Stimulated activated CD4-positive, alpha-beta T cell treated with anti-CD3 and anti-CD28 coated beads, Interleukin-4, amount 100 ng/mL, for 1 hour (primary cell): ENCODE measurements around the gene PHF10.
"Not testable (repeated sequence)": the region's sequence is repeated elsewhere in the genome, so short reads cannot be mapped to it uniquely, and the experiment has no call there.

Source experiments
- DNase-seq: peaks from one replicate; pipeline ENCODE4 v3.0.0-alpha.2; 2020

The PHF10 gene

GRCh38 chr6:169724494-169725124 lies at the start of gene PHF10:
Gene PHF10, minus strand, starts transcription at chr6:169724500. Its CDS starts 569 bp downstream, at chr6:169723931.
- peak; percentile 80 for DNase-seq

- DNase-seq: no peak
Observed at GRCh38 chr6:169766921-169767736, 42.8 kb upstream of the PHF10 start.

GRCh38 chr6:169766232-169766631 lies 41.9 kb upstream of the PHF10 start:
- DNase-seq: no peak

GRCh38 chr6:169765789-169766188 lies 41.5 kb upstream of the PHF10 start:
- not testable (repeated sequence) for DNase-seq

- DNase-seq: no peak
Observed at GRCh38 chr6:169763881-169764280, 39.6 kb upstream of the PHF10 start.

- DNase-seq: no peak
Observed at GRCh38 chr6:169763308-169763707, 39.0 kb upstream of the PHF10 start.

GRCh38 chr6:169755162-169755561 lies 30.9 kb upstream of the PHF10 start:
- no peak for DNase-seq

- no peak for DNase-seq
Observed at GRCh38 chr6:169752074-169752623, 27.8 kb upstream of the PHF10 start.

- peak; percentile 93 for DNase-seq
Observed at GRCh38 chr6:169751242-169752073, 27.2 kb upstream of the PHF10 start, which contains the start of the genes DYNLT2 and ERMARD. Gene DYNLT2, minus strand, starts transcription at chr6:169751572. Its CDS starts 114 bp downstream, at chr6:169751458. Gene ERMARD, plus strand, starts transcription at chr6:169751622. Its CDS starts 36 bp downstream, at chr6:169751658.

- no peak for DNase-seq
Observed at GRCh38 chr6:169746556-169746955, 22.3 kb upstream of the PHF10 start.

- DNase-seq: no peak
Observed at GRCh38 chr6:169745405-169745804, 21.1 kb upstream of the PHF10 start.

- DNase-seq: no peak
Observed at GRCh38 chr6:169741344-169741743, 17.0 kb upstream of the PHF10 start.

GRCh38 chr6:169738976-169739529 lies 14.8 kb upstream of the PHF10 start:
- DNase-seq: no peak

GRCh38 chr6:169738204-169738975 lies 14.1 kb upstream of the PHF10 start:
- no peak for DNase-seq

- no peak for DNase-seq
Observed at GRCh38 chr6:169729961-169730360, 5.7 kb upstream of the PHF10 start.

- DNase-seq: no peak
Observed at GRCh38 chr6:169726963-169727362, 2.7 kb upstream of the PHF10 start.

GRCh38 chr6:169726049-169726400 lies 1.7 kb upstream of the PHF10 start:
- DNase-seq: no peak

GRCh38 chr6:169725125-169726048 lies 1.1 kb upstream of the PHF10 start:
- DNase-seq: peak; percentile 17

GRCh38 chr6:169723991-169724493 lies 258 bp downstream of the PHF10 start:
- DNase-seq: peak; percentile 47

GRCh38 chr6:169723200-169723909 lies 945 bp downstream of the PHF10 start:
- DNase-seq: peak; percentile 66
